ENCODE measurements around the gene COX8A. TPM values are rescaled to one million over a fixed set of nuclear protein-coding genes. Genes with fewer than 3 reads are reported as not detected.

The COX8A gene
- total and polyA plus RNA-seq, 2 of the 13 experiments (the other 11 are each of a cell fraction or from before 2014, with no cell fraction given) = 202 to 406 TPM

- no peak for TF ChIP-seq MAFK (conservative IDR thresholded peaks at IDR 0.05 in 1 of 2, IDR thresholded peaks at IDR 0.05 in 1 of 2; ENCODE audit: low read length in 2 of 2)
- TF ChIP-seq PHF20 (CRISPR knock-in tag; IDR thresholded peaks at IDR 0.05) = no peak
- 0 out of 2 replicates have a peak, but pooled peaks have one; percentile 43 for TF ChIP-seq HOXD1 (CRISPR knock-in tag; IDR thresholded peaks at IDR 0.05)
- TF ChIP-seq SOX13 (IDR thresholded peaks at IDR 0.05) = no peak
- TF ChIP-seq SOX13 (CRISPR knock-in tag; conservative IDR thresholded peaks at IDR 0.05 in 1 of 2, IDR thresholded peaks at IDR 0.05 in 1 of 2) = peak in 1 of 2 experiments; percentile 65; a peak in 2 of 4 replicates
- TF ChIP-seq ZNF256 (CRISPR knock-in tag; conservative IDR thresholded peaks at IDR 0.05) = 0 out of 2 replicates have a peak, but pooled peaks have one; percentile 68
- TF ChIP-seq ZC3H4 (CRISPR knock-in tag; IDR thresholded peaks at IDR 0.05; ENCODE audit: borderline replicate concordance) = no peak
- TF ChIP-seq ZSCAN21 (CRISPR knock-in tag; IDR thresholded peaks at IDR 0.05; ENCODE audit: borderline replicate concordance) = peak; percentile 57; the same call in 1 of the 2 replicates
- TF ChIP-seq ZNF136 (CRISPR knock-in tag; IDR thresholded peaks at IDR 0.05; ENCODE audit: low read depth) = no peak
- TF ChIP-seq CHCHD3 (CRISPR knock-in tag; IDR thresholded peaks at IDR 0.05) = no peak
- no peak for TF ChIP-seq SMARCE1 (IDR thresholded peaks at IDR 0.05; ENCODE audit: borderline replicate concordance)
- TF ChIP-seq HOXA3 (CRISPR knock-in tag; IDR thresholded peaks at IDR 0.05) = peak; percentile 87
- peak; percentile 73 for TF ChIP-seq THAP11 (CRISPR knock-in tag; IDR thresholded peaks at IDR 0.05)
- TF ChIP-seq ZNF749 (CRISPR knock-in tag; IDR thresholded peaks at IDR 0.05; ENCODE audit: borderline replicate concordance) = no peak
- peak; percentile 72 for TF ChIP-seq NR2F2 (IDR thresholded peaks at IDR 0.05; ENCODE audit: borderline replicate concordance, low read depth)
- peak; percentile 30; the same call in 1 of the 2 replicates for TF ChIP-seq ZNF564 (CRISPR knock-in tag; IDR thresholded peaks at IDR 0.05)
- peak; percentile 59 for TF ChIP-seq CTCF (CRISPR knock-in tag; IDR thresholded peaks at IDR 0.05)
- no peak for TF ChIP-seq REL (CRISPR knock-in tag; conservative IDR thresholded peaks at IDR 0.05)
- TF ChIP-seq ZNF761 (CRISPR knock-in tag; conservative IDR thresholded peaks at IDR 0.05) = 0 out of 2 replicates have a peak, but pooled peaks have one; percentile 32
- no peak for TF ChIP-seq DBP (CRISPR knock-in tag; IDR thresholded peaks at IDR 0.05; ENCODE audit: not compliant biosample characterization)
- peak; percentile 57; the same call in 1 of the 2 replicates for TF ChIP-seq ZNF710 (CRISPR knock-in tag; IDR thresholded peaks at IDR 0.05; ENCODE audit: borderline replicate concordance)
- no peak for TF ChIP-seq SOX6 (IDR thresholded peaks at IDR 0.05)
- peak; percentile 79 for TF ChIP-seq SOX6 (CRISPR knock-in tag; IDR thresholded peaks at IDR 0.05)
- TF ChIP-seq DRAP1 (CRISPR knock-in tag; IDR thresholded peaks at IDR 0.05) = peak; percentile 64
- TF ChIP-seq AKAP8 (CRISPR knock-in tag; IDR thresholded peaks at IDR 0.05) = peak; percentile 92
- peak; percentile 56 for TF ChIP-seq PCBP1 (IDR thresholded peaks at IDR 0.05; ENCODE audit: borderline replicate concordance, low read depth, low read length)
- no peak for TF ChIP-seq ZNF121 (CRISPR knock-in tag; IDR thresholded peaks at IDR 0.05)
Measured at GRCh38 chr11:64007629-64008282, 33.3 kb downstream of the COX8A start (continued).

Measured in HepG2 (cell line).